T-helper 1 cell (primary cell): ENCODE data around the gene CCAR1.
"Not testable (repeated sequence)": the region's sequence is repeated elsewhere in the genome, so short reads cannot be mapped to it uniquely, and the experiment has no call there.

ENCODE experiments used
- DNase-seq, 5 donors: peaks; one replicate each; pipeline ENCODE4 v3.0.0-alpha.2; 2012 to 2020

The CCAR1 gene

DNA sequence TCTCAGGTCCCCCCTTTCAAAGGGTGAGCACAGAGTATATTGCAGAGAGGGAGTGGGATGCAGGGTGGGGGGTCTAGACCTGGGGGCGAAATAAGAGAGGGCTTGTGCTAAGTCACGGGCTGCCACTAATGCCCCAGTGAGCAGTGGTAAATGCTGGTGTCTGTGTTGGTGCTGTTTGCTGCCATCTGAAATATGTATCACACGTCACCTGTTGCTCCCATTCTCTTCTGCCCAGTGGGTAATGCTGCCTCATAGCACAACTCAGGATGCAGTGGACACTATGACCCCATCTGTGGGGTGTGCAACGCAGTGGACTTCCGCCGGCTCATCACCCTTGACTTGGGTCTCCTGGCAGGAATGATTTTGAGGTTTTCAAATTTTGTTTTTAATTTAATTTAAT is 108.9 kb downstream of the CCAR1 start:
- DNase-seq, result no peak

DNA sequence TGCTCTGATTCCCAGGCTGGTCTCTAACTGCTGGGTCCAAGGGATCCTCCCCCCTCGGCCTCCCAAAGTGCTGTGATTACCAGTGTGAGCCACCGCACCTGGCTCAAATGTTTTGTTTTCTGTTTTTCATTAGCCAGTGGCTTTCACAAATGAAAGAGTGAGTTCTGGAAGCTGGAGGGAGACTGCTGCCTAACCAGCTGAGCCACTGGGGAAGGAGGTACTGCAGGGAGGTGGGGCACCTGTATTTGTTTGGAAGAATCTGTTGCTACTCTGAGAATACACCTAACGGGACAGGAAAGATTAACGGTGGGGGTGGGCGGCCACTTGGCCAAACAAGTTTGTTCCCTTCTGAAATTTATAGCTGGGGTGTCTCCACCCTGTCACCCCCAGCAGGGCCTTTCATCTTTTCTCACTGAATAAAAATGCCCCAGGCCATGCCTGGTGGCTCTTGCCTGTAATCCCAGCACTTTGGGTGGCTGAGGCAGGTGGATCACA is 111.0 kb downstream of the CCAR1 start:
- DNase-seq, result no peak

DNA sequence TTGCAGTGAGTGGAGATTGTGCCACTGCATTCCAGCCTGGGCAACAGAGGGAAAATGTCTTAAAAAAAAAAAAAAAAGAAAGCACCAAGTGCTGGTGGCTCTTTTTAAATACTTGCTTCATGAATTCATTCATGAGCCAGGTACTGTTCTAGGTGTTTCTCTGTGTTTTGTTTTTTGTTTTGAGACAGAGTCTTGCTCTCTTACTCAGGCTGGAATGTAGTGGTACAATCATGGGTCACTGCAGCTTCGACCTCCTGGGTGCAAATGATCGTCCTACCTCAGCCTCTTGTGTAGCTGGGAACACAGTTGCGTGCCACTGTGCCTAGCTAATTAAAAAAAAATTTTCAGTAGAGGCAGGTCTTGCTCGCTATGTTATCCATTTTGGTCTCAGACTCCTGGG is 111.6 kb downstream of the CCAR1 start:
- DNase-seq, result no peak

DNA sequence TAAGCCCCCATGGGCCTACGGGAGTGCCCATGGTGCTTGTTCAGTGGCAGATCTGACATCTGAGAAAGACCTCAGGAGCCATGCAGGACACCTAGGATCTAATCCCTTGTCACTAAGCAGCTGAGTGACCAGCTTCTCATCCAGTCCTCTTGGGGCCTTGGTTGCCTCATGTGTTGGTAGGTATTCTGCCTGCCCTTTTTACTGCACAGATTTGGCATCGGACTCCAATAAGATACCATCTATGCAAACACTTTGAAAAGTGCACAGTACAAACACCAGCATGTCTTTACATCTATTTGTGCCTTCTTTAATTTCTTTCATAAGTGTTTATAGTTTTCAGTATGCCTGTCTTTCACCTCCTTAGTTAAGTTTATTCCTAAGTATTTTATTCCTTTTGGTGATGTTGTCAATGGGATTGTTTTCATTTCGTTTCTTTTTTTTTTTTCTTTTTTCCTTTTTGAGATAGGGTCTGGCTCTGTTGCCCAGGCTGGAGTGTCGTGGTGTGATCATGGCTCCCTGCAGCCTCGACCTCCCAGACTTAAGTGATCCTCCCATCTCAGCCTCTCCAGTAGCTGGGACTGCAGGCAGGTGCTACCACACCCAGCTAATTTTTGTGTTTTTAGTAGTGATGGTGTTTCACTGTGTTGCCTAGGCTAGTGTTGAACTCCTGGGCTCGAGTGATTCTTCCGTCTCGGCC is 116.7 kb downstream of the CCAR1 start:
- DNase-seq, result no peak

DNA sequence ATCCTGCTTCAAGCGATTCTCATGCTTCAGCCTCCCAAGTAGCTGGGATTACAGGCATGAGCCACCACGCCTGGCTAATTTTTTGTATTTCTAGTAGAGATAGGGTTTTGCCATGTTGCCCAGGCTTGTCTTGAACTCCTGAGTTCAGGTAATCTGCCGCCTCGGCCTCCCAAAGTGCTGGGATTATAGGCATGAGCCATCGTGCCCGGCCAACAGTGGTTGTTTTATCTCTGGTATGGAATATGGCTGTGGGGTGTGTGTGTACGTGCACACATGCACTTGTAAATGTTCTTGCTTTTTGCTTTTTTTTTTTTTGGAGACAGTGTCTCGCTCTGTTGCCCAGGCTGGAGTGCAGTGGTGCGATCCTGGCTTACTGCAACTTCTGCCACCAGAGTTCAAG is 119.6 kb downstream of the CCAR1 start:
- not testable (repeated sequence) for DNase-seq
